OCI-LY7 (cell line): ENCODE measurements around the gene TWIST2. TPM values are rescaled to one million over a fixed set of nuclear protein-coding genes. Genes with fewer than 3 reads are reported as not detected.

ENCODE experiments used
- BruUV-seq: library from RNA; stranded (reverse); fragments of 400-500 nt; replicated peaks from 2 replicates; lab custom pipeline; 2021; lab: Mats Ljungman, UMichigan
- CTCF ChIA-PET: fragments of 300-600 bp; sonication (Branson Sonifier 250); formaldehyde crosslinking; loops from one replicate; lab custom pipeline; 2022; ENCODE audit warnings: antibody characterized with exemption; ENCODE audit not compliant: unreplicated experiment; lab: Charles Lee
- POLR2A ChIA-PET: fragments of 300-600 bp; sonication (Branson Sonifier 250); formaldehyde crosslinking; loops from one replicate; lab custom pipeline; 2022; ENCODE audit warnings: antibody characterized with exemption; lab: Charles Lee
- DNase-seq: peaks from one replicate; pipeline ENCODE4 v3.0.0-alpha.2; 2015; ENCODE audit warnings: low spot score
- H2AFZ ChIP-seq: fragments of 200-600 bp; sonication (generic), shearing (Covaris generic); 2 replicates; pipeline ENCODE4 v1.6.1; 2014; ENCODE audit warnings: mild to moderate bottlenecking, antibody characterized with exemption, low read length, moderate library complexity
- H3K27ac ChIP-seq: fragments of 200-600 bp; sonication (generic); 2 replicates; pipeline ENCODE4 v1.5.1; 2014; ENCODE audit warnings: mixed run types, low read depth, mild to moderate bottlenecking, moderate library complexity, low read length, inconsistent platforms; ENCODE audit not compliant: poor library complexity, severe bottlenecking
- H3K36me3 ChIP-seq: fragments of 200-600 bp; sonication (generic); 2 replicates; pipeline ENCODE4 v1.6.1; 2014; ENCODE audit warnings: mild to moderate bottlenecking, antibody characterized with exemption, low read length, moderate library complexity, mixed read lengths; ENCODE audit not compliant: insufficient read depth
- H3K4me1 ChIP-seq: fragments of 200-600 bp; sonication (generic); 2 replicates; pipeline ENCODE4 v1.5.1; 2014; ENCODE audit warnings: mild to moderate bottlenecking, low read length; ENCODE audit not compliant: insufficient read depth, poor library complexity, severe bottlenecking
- H3K4me2 ChIP-seq: fragments of 200-600 bp; sonication (generic); 2 replicates; pipeline ENCODE4 v1.6.1; 2014; ENCODE audit warnings: mild to moderate bottlenecking, low read length
- H3K4me3 ChIP-seq: fragments of 200-600 bp; sonication (generic); 2 replicates; pipeline ENCODE4 v1.5.1; 2014; ENCODE audit warnings: mild to moderate bottlenecking, low read depth, low read length; ENCODE audit not compliant: poor library complexity, severe bottlenecking
- H3K79me2 ChIP-seq: fragments of 200-600 bp; sonication (generic); 2 replicates; pipeline ENCODE4 v1.6.1; 2016; ENCODE audit warnings: low read depth, mild to moderate bottlenecking, low read length, moderate library complexity, mixed read lengths; ENCODE audit not compliant: insufficient read depth
- H3K9me2 ChIP-seq: fragments of 200-600 bp; sonication (generic); 2 replicates; pipeline ENCODE4 v1.6.1; 2016; ENCODE audit warnings: mild to moderate bottlenecking, low read length, mixed read lengths; ENCODE audit not compliant: insufficient read depth
- H3K9me3 ChIP-seq: fragments of 200-600 bp; sonication (generic); 2 replicates; pipeline ENCODE4 v1.6.1; 2014; ENCODE audit warnings: mild to moderate bottlenecking, mixed run types, low read length, mixed read lengths
- H4K20me1 ChIP-seq: fragments of 200-600 bp; sonication (generic); 2 replicates; pipeline ENCODE4 v1.6.1; 2014; ENCODE audit warnings: mild to moderate bottlenecking, antibody characterized with exemption, low read length, moderate library complexity, mixed read lengths; ENCODE audit not compliant: insufficient read depth
- EZH2phosphoT487 ChIP-seq: fragments of 200-600 bp; sonication (generic); IDR thresholded peaks from 2 replicates; pipeline ENCODE4 v1.6.1; 2018; ENCODE audit warnings: low read depth, borderline replicate concordance, mild to moderate bottlenecking, mixed run types, antibody characterized with exemption, low read length, moderate library complexity, mixed read lengths
- intact Hi-C: fragments of 100-400 bp; cut with micrococcal nuclease; formaldehyde crosslinking; loops from one replicate; pipeline ENCODE4 v1.10.0; 2022; ENCODE audit not compliant: unreplicated experiment
- total RNA-seq, 2 experiments: library from RNA; depleted of rRNA in 1 of 2; stranded (reverse); fragments of >200 nt in 1 of 2; shearing (Covaris generic) in 1 of 2; gene quantifications; 2 replicates each; pipeline ENCODE4 v1.2.3, GENCODE V29; 2014 to 2022
- TF ChIP-seq, protein P1 (sequence below): fragments of 200-600 bp; sonication (generic); conservative IDR thresholded peaks from 2 replicates; pipeline ENCODE4 v1.5.1; 2014; ENCODE audit warnings: mild to moderate bottlenecking, antibody characterized with exemption, low read length, moderate library complexity, mixed read lengths

The TWIST2 gene
- total RNA-seq, 2 experiments from 2014 or later = not detected

DNA sequence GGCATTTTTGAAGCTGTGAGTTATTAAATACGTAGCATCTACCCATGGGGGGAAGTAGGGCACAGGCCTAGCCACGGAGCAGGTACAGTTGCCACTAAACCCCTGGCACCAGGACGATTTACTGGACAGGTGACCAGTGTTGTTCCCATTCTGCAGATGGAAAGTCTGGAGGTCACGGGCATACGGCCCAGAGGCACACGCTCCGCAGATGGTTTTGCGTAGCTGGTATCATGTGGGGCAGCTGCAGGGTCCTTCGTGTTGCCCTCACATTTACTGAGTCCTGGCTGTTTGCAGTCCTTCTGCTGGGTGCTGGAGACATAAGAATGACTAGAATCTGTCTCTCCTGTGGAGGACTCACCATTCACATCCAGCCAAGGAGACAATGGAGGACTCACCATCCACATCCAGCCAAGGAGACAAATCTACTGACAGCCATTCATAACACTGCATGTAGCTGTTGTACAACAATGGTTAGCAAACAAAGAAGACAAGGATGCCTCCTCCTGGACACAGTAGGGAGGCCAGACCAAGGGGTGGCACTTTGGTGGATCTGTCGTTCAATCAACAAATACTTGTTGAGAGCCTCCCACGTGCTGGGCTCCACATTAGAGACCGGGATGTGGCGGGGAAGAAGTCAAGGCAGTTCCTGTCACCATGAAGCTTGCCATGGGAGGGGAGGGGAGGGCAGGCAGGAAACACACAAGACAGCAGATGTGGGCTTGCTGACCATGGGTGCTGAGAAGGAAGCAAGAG lies 24.9 kb downstream of the TWIST2 start:
- no peaks in the 10 kb centered on the region for H3K9me2 ChIP-seq
- no TSS peak for BruUV-seq
- H3K79me2 ChIP-seq = no peaks in the 10 kb centered on the region
- POLR2A ChIA-PET = no interaction called here
- no peak for DNase-seq
- no peaks in the 10 kb centered on the region for H4K20me1 ChIP-seq
- no peaks in the 10 kb centered on the region for H3K36me3 ChIP-seq
- no peaks in the 10 kb centered on the region for H3K9me3 ChIP-seq
- intact Hi-C loops = no loop called here
- no peak overlapping the region for H3K4me3 ChIP-seq
- TF ChIP-seq EZH2phosphoT487 = no peak
- TF ChIP-seq, protein P1, sequence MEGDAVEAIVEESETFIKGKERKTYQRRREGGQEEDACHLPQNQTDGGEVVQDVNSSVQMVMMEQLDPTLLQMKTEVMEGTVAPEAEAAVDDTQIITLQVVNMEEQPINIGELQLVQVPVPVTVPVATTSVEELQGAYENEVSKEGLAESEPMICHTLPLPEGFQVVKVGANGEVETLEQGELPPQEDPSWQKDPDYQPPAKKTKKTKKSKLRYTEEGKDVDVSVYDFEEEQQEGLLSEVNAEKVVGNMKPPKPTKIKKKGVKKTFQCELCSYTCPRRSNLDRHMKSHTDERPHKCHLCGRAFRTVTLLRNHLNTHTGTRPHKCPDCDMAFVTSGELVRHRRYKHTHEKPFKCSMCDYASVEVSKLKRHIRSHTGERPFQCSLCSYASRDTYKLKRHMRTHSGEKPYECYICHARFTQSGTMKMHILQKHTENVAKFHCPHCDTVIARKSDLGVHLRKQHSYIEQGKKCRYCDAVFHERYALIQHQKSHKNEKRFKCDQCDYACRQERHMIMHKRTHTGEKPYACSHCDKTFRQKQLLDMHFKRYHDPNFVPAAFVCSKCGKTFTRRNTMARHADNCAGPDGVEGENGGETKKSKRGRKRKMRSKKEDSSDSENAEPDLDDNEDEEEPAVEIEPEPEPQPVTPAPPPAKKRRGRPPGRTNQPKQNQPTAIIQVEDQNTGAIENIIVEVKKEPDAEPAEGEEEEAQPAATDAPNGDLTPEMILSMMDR = no peak
- no peaks in the 10 kb centered on the region for H3K4me1 ChIP-seq
- H3K4me2 ChIP-seq = no peak overlapping the region
- CTCF ChIA-PET = no interaction called here
- H2AFZ ChIP-seq = no peak overlapping the region
- H3K27ac ChIP-seq = no peak overlapping the region

DNA sequence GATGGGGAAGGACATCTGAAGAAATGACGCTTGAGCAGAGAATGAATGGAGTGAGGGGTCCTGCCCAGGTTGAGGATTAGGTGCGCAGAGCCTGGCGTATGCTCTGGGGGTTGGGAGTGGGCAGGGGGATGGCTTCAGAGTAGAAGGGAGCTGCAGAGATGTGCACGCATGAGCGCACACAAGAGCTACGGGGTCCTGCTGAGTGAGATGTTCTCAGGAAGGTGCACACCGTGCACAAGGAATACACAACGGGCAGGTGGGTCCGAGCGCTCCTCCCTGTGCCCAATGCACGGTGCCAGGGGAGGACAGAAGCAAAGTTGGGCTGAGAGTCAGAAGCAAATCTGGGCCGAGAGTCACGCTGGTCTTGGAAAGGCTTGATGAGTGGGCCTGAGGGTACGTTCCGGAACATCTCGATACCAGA lies 25.5 kb downstream of the TWIST2 start:
- no peaks in the 10 kb centered on the region for H3K79me2 ChIP-seq
- H3K36me3 ChIP-seq = no peaks in the 10 kb centered on the region
- no peaks in the 10 kb centered on the region for H3K4me1 ChIP-seq
- no peak for TF ChIP-seq EZH2phosphoT487
- intact Hi-C loops = no loop called here
- CTCF ChIA-PET = no interaction called here
- no peaks in the 10 kb centered on the region for H4K20me1 ChIP-seq
- H3K9me3 ChIP-seq = no peaks in the 10 kb centered on the region
- no peak for DNase-seq
- no peaks in the 10 kb centered on the region for H3K9me2 ChIP-seq
- H3K4me2 ChIP-seq = no peak overlapping the region
- no TSS peak for BruUV-seq
- H3K4me3 ChIP-seq = no peak overlapping the region
- no peak overlapping the region for H2AFZ ChIP-seq
- H3K27ac ChIP-seq = no peak overlapping the region
- POLR2A ChIA-PET = no interaction called here

DNA sequence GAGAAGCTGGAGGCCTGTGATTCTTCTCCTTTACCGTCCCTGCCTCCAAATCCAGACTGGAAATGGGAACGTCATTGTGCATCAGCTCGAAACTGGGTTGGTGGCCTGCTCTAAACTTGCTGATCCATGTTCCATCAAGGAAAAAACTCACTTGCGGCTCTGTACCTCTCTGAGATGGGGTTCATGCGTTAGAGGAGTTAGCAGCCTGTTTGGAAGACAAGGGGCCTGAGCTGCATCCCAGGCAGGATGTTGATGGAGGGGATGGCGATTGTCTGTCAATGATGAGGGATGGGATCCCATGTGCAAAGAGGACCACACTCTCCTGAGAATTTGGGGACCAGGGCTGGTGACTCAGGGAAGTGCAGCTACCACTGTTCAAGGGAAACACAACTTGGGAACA lies 26.0 kb downstream of the TWIST2 start:
- H3K36me3 ChIP-seq = no peaks in the 10 kb centered on the region
- no peak for DNase-seq
- no peak overlapping the region for H3K4me2 ChIP-seq
- no peak overlapping the region for H3K27ac ChIP-seq
- H3K79me2 ChIP-seq = no peaks in the 10 kb centered on the region
- H3K9me2 ChIP-seq = no peaks in the 10 kb centered on the region
- no peaks in the 10 kb centered on the region for H3K4me1 ChIP-seq
- H3K9me3 ChIP-seq = no peaks in the 10 kb centered on the region
- CTCF ChIA-PET = no interaction called here
- no peak overlapping the region for H3K4me3 ChIP-seq
- POLR2A ChIA-PET = no interaction called here
- no peak for TF ChIP-seq EZH2phosphoT487
- TF ChIP-seq, protein P1 = no peak
- intact Hi-C loops = no loop called here
- no peak overlapping the region for H2AFZ ChIP-seq
- BruUV-seq = no TSS peak
- no peaks in the 10 kb centered on the region for H4K20me1 ChIP-seq
